Adrenal gland (tissue), 12 donors: ENCODE results near the gene TBL3. TPM values are rescaled to one million over a fixed set of nuclear protein-coding genes. Genes with fewer than 3 reads are reported as not detected.

ENCODE experiments used
- DNase-seq, 7 donors: peaks; one replicate each; pipeline ENCODE4 v3.0.0-alpha.2; 2019 to 2020
- H3K27ac ChIP-seq, 5 donors: fragments of 200-600 bp; sonication (generic) in 4 of 5; 1 replicate in 3 of 5; 2 replicates in 2 of 5; pipeline versions ENCODE4 v1.5.1 to v1.8.0; 2016 to 2020; ENCODE audit warnings: mild to moderate bottlenecking in 1 of 5
- H3K27me3 ChIP-seq: fragments of 200-600 bp; 2 replicates; pipeline ENCODE4 v1.8.0; 2021
- H3K36me3 ChIP-seq, 2 donors: fragments of 200-600 bp; replicated peaks in 1 of 2; 1 replicate in 1 of 2; 2 replicates in 1 of 2; pipeline versions ENCODE4 v1.5.1 to v1.8.0; 2018 to 2022
- H3K4me1 ChIP-seq, 2 donors: fragments of 200-600 bp; replicated peaks in 1 of 2; 1 replicate in 1 of 2; 2 replicates in 1 of 2; pipeline versions ENCODE4 v1.5.1 to v1.8.0; 2018 to 2021
- H3K4me3 ChIP-seq, 4 donors: fragments of 200-600 bp; sonication (generic) in 3 of 4; one replicate each; pipeline ENCODE4 v1.5.1; 2016 to 2018
- H3K9me3 ChIP-seq, 3 donors: fragments of 200-600 bp; sonication (generic) in 1 of 3; replicated peaks in 1 of 3; 1 replicate in 2 of 3; 2 replicates in 1 of 3; pipeline versions ENCODE4 v1.5.1 to v1.8.0; 2016 to 2021
- POLR2A ChIP-seq, 2 donors: fragments of 450-650 bp; IDR thresholded peaks; one replicate each; pipeline ENCODE4 v1.6.1; 2017; ENCODE audit warnings: antibody characterized with exemption in 2 of 2, mild to moderate bottlenecking in 2 of 2, moderate library complexity in 1 of 2
- WGBS, 4 donors: extraction: QIAGEN DNeasy Blood & Tissue Kit in 2 of 4; methylation state at CpG; one replicate each; pipeline versions ENCODE4 v1.1.5 to v1.1.7; 2013 to 2017; 5-methylcytosine and 5-hydroxymethylcytosine counted together
- intact Hi-C, 2 donors: fragments of 100-400 bp; cut with DNase I; formaldehyde crosslinking; loops; one replicate each; pipeline versions ENCODE4 v1.14.1 to v1.15.0; 2022 to 2023
- polyA plus RNA-seq, 3 donors: library from polyadenylated mRNA; stranded (reverse); fragments of 200-250 nt in 2 of 3; fragments of 350-450 nt in 1 of 3; fragmentation: Illumina TruSeq in 1 of 3; extraction: RNeasy Lipid Tissue Mini Kit (QIAGEN cat#74804) in 1 of 3; gene quantifications; one replicate each; pipeline ENCODE4 v1.2.3, GENCODE V29; 2013 to 2014
- total RNA-seq, 9 donors: library from RNA; depleted of rRNA in 4 of 9; stranded (reverse); fragments of >200 nt in 4 of 9; fragments of 120-200 nt in 1 of 9; fragmentation: NEBNext Ultra II Directional in 1 of 9; extraction: Animal tissue kit (Norgen Biotek cat#: 25700) in 1 of 9; gene quantifications; one replicate each; pipeline versions ENCODE4 v1.1.0 to v1.2.4, GENCODE V29; 2013 to 2023
- TF ChIP-seq, protein P1 (sequence below), 6 experiments: fragments of 450-650 bp in 4 of 6; fragments of 200-600 bp in 2 of 6; sonication (generic) in 1 of 6; IDR thresholded peaks; 1 replicate in 5 of 6; 2 replicates in 1 of 6; pipeline versions ENCODE4 v1.5.1 to v1.8.0; 2016 to 2021; ENCODE audit warnings: antibody characterized with exemption in 6 of 6, mild to moderate bottlenecking in 2 of 6, moderate library complexity in 1 of 6
- donor health status: healthy with polysubstance abuse.
- donor health status: Bipolar disorder and iron deficiency.
- donor health status: DM: yes; HTN: yes; CAD: no.
- donor health status: DM: no; HTN: no; CAD: no.
- donor health status: DM: no; HTN: no; CAD: no.
- donor health status: DM: yes; HTN: yes; CAD: no.

Gene TBL3
- total and polyA plus RNA-seq, 12 donors: 10.8 to 137 (median 36.2) TPM

- Histone ChIP-seq H3K36me3 (peaks cover 0 to 23% of the 10 kb centered on the region in 2 donors), H3K27me3 (no peaks in the 10 kb centered on the region), H3K27ac (peak overlapping the region in 1 of 5 donors; percentile 9), H3K9me3 (no peaks in the 10 kb centered on the region), H3K4me3 (peak overlapping the region in 1 of 4 donors; percentile 63), H3K4me1 (peaks cover 6 to 19% of the 10 kb centered on the region in 2 donors)
- intact Hi-C loops: no loop called here
- TF ChIP-seq, protein P1, sequence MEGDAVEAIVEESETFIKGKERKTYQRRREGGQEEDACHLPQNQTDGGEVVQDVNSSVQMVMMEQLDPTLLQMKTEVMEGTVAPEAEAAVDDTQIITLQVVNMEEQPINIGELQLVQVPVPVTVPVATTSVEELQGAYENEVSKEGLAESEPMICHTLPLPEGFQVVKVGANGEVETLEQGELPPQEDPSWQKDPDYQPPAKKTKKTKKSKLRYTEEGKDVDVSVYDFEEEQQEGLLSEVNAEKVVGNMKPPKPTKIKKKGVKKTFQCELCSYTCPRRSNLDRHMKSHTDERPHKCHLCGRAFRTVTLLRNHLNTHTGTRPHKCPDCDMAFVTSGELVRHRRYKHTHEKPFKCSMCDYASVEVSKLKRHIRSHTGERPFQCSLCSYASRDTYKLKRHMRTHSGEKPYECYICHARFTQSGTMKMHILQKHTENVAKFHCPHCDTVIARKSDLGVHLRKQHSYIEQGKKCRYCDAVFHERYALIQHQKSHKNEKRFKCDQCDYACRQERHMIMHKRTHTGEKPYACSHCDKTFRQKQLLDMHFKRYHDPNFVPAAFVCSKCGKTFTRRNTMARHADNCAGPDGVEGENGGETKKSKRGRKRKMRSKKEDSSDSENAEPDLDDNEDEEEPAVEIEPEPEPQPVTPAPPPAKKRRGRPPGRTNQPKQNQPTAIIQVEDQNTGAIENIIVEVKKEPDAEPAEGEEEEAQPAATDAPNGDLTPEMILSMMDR (IDR thresholded peaks at IDR 0.05): no peak
- no peak for TF ChIP-seq POLR2A (IDR thresholded peaks at IDR 0.05)
- WGBS, 4 donors: 10 to 36% (median 28%) methylated on average over 6 to 14 of the region's 14 CpGs
- DNase-seq: peak in 2 of 7 donors; percentile 47 to 56
Observed at GRCh38 chr16:1958715-1959268, 13.1 kb upstream of the TBL3 start.

DNA sequence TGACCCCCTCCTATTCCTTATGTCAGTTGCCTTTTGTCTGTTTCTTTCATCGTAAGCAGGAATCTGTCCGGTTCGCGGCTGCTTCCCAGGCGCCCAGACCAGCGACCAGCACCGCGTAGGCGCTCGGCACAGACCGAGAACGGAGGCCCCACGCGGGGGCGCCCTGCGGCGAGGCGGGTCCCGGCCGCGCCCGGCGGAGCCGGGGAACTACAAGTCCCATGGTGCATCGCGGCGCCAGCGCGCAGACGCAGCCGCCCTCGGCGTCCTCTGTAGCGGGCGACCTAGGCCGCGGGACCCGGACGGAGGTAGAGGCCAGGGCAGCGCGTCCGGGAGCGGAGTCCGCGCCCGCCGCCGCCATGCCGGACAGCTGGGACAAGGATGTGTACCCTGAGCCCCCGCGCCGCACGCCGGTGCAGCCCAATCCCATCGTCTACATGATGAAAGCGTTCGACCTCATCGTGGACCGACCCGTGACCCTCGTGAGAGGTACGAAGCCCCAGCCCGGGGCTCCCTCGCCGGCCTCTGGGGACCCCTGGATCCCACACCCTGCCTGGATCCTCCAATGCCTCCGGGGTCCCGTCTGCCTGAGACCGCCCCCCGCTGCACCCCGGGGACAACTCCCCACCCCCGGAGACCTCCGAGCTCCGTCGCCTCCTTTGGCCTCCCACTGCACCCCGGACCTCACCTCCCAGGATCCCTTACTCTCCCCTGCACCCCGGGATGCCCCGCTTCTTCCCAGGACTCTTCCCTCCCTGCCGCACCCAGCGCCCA is 12.4 kb upstream of the TBL3 start, which contains the start of gene NDUFB10:
Gene NDUFB10 (plus strand): TSS at position 270 of the 771 bp plus-strand sequence. CDS start 87 bp downstream, at position 357.
- peak; percentile 91 to 95 (median 94) for DNase-seq
- peaks cover 0 to 23% of the 10 kb centered on the region in 2 donors for H3K36me3 ChIP-seq
- H3K4me3 ChIP-seq: peak within 1 kb of the TSS in 3 of 4 donors; percentile 56 to 67 (median 63)
- WGBS, 4 donors: 0 to 1% (median 1%) methylated on average over 7 to 79 of the region's 79 CpGs
- intact Hi-C loops: no loop called here
- peaks cover 10 to 21% of the 10 kb centered on the region in 2 donors for H3K4me1 ChIP-seq
- peak within 1 kb of the TSS in 4 of 5 donors; percentile 52 to 85 (median 80) for H3K27ac ChIP-seq
- H3K9me3 ChIP-seq: no peaks in the 10 kb centered on the region
- TF ChIP-seq POLR2A (IDR thresholded peaks at IDR 0.05): peak; percentile 86 to 96
- TF ChIP-seq, protein P1 (IDR thresholded peaks at IDR 0.05): peak; percentile 19 to 60 (median 50)
- H3K27me3 ChIP-seq: no peaks in the 10 kb centered on the region

GRCh38 chr16:1960665-1961630 is 10.9 kb upstream of the TBL3 start:
- WGBS, 4 donors: 55 to 60% (median 58%) methylated on average over 17 to 20 of the region's 20 CpGs
- Histone ChIP-seq H3K4me1 (peaks cover 10 to 28% of the 10 kb centered on the region in 2 donors), H3K9me3 (no peaks in the 10 kb centered on the region), H3K27ac (no peak overlapping the region), H3K36me3 (peaks cover 0 to 23% of the 10 kb centered on the region in 2 donors), H3K4me3 (peak overlapping the region in 1 of 4 donors; percentile 63), H3K27me3 (no peaks in the 10 kb centered on the region)
- intact Hi-C loops: no loop called here
- TF ChIP-seq, protein P1 (IDR thresholded peaks at IDR 0.05): no peak
- no peak for TF ChIP-seq POLR2A (IDR thresholded peaks at IDR 0.05)
- peak in 1 of 7 donors; percentile 8 for DNase-seq
